Measurements from ENCODE around the gene CNTNAP5.

GRCh38 chr2:124560592-124561112 lies 535.6 kb downstream of the CNTNAP5 start:
- TF ChIP-seq CTCF (IDR thresholded peaks at IDR 0.05) (no peak), EZH2 (IDR thresholded peaks at IDR 0.05; ENCODE audit: borderline replicate concordance, insufficient read depth, low read depth, low read length, poor library complexity, severe bottlenecking) (no peak)
